Ovary (tissue), 9 donors: ENCODE measurements around the gene OR4K5. TPM values are rescaled to one million over a fixed set of nuclear protein-coding genes. Genes with fewer than 3 reads are reported as not detected.

Experiments
- DNase-seq, 5 donors: peaks; one replicate each; pipeline ENCODE4 v3.0.0-alpha.2; 2019 to 2020
- H3K27ac ChIP-seq, 2 donors: fragments of 200-600 bp; one replicate each; pipeline versions ENCODE4 v1.5.1 to v1.8.0; 2019 to 2022
- H3K27me3 ChIP-seq: fragments of 200-600 bp; one replicate; pipeline ENCODE4 v1.8.0; 2022
- H3K36me3 ChIP-seq: fragments of 200-600 bp; sonication (generic); one replicate; pipeline ENCODE4 v1.5.1; 2019
- H3K4me1 ChIP-seq: one replicate; pipeline ENCODE4 v1.8.1; 2013; ENCODE audit warnings: mild to moderate bottlenecking, moderate library complexity; ENCODE audit not compliant: insufficient read depth
- H3K4me3 ChIP-seq: fragments of 200-600 bp; sonication (generic); one replicate; pipeline ENCODE4 v1.5.1; 2017
- H3K9me3 ChIP-seq, 2 donors: fragments of 200-600 bp in 1 of 2; sonication (generic) in 1 of 2; one replicate each; pipeline versions ENCODE4 v1.5.1 to v1.8.1; 2013 to 2019; ENCODE audit warnings: mild to moderate bottlenecking in 1 of 2, moderate library complexity in 1 of 2
- CTCF ChIP-seq, 3 donors: fragments of 450-650 bp in 2 of 3; fragments of 200-600 bp in 1 of 3; IDR thresholded peaks; one replicate each; pipeline versions ENCODE4 v1.5.1 to v1.8.0; 2016 to 2022; ENCODE audit warnings: antibody characterized with exemption in 3 of 3, mild to moderate bottlenecking in 1 of 3
- EP300 ChIP-seq: sonication (generic); formaldehyde crosslinking; IDR thresholded peaks from one replicate; pipeline ENCODE4 v1.6.1; 2017; ENCODE audit warnings: antibody characterized with exemption
- POLR2A ChIP-seq: fragments of 450-650 bp; IDR thresholded peaks from one replicate; pipeline ENCODE4 v1.6.1; 2017; ENCODE audit warnings: antibody characterized with exemption, mild to moderate bottlenecking, moderate library complexity
- WGBS, 3 donors: extraction: QIAGEN DNeasy Blood & Tissue Kit in 1 of 3; methylation state at CpG; one replicate each; pipeline versions ENCODE4 v1.1.5 to v1.1.7; 2013 to 2017; 5-methylcytosine and 5-hydroxymethylcytosine counted together
- intact Hi-C, 4 donors: fragments of 100-400 bp; cut with DNase I; formaldehyde crosslinking; loops; one replicate each; pipeline versions ENCODE4 v1.11.0 to v1.15.1; 2022 to 2023
- polyA plus RNA-seq, 2 donors: library from polyadenylated mRNA; stranded (reverse); fragments of 200-250 nt in 1 of 2; fragments of 350-450 nt in 1 of 2; fragmentation: Illumina TruSeq in 1 of 2; extraction: RNeasy Lipid Tissue Mini Kit (QIAGEN cat#74804) in 1 of 2; gene quantifications; one replicate each; pipeline ENCODE4 v1.2.3, GENCODE V29; 2013 to 2014
- total RNA-seq, 7 donors: library from RNA; depleted of rRNA in 2 of 7; stranded (reverse); fragments of >200 nt in 2 of 7; fragmentation: NEBNext Ultra II Directional in 3 of 7; extraction: Animal tissue kit (Norgen Biotek cat#: 25700) in 3 of 7; gene quantifications; one replicate each; pipeline versions ENCODE4 v1.1.0 to v1.2.4, GENCODE V29; 2016 to 2023
- donor health status: DM: no; HTN: no; CAD: no; lungs with moderate emphysema.
- donor health status: DM: no; HTN: no; CAD: no.
- donor health status: Bipolar disorder and iron deficiency.
- donor health status: DM: yes; HTN: yes; CAD: no.
- donor health status: DM: no; HTN: no; CAD: no.
- donor health status: DM: yes; HTN: yes; CAD: no.

OR4K5 gene
- total and polyA plus RNA-seq, 9 donors: not detected

GRCh38 chr14:19917243-19917642, 3.2 kb upstream of the OR4K5 start:
- no peak for DNase-seq
- Histone ChIP-seq H3K36me3 (no peaks in the 10 kb centered on the region), H3K4me3 (no peak overlapping the region), H3K4me1 (no peaks in the 10 kb centered on the region), H3K27me3 (no peaks in the 10 kb centered on the region), H3K9me3 (no peaks in the 10 kb centered on the region), H3K27ac (no peak overlapping the region)
- intact Hi-C loops: no loop called here
- no peak for TF ChIP-seq CTCF (IDR thresholded peaks at IDR 0.05)
- WGBS, 3 donors: 49 to 69% (median 66%) methylated on average over 3 of the region's 3 CpGs

- Histone ChIP-seq H3K9me3 (no peaks in the 10 kb centered on the region), H3K4me3 (no peak overlapping the region), H3K36me3 (no peaks in the 10 kb centered on the region), H3K4me1 (no peaks in the 10 kb centered on the region), H3K27me3 (no peaks in the 10 kb centered on the region), H3K27ac (no peak overlapping the region)
- TF ChIP-seq POLR2A (no peak), CTCF (IDR thresholded peaks at IDR 0.05) (no peak), EP300 (no peak)
- intact Hi-C loops: no loop called here
- DNase-seq: no peak
- WGBS, 3 donors: 56 to 72% (median 58%) methylated on average over 1 of the region's 1 CpG
Observed at GRCh38 chr14:19917955-19918518, 2.4 kb upstream of the OR4K5 start.

GRCh38 chr14:19918553-19919264, 1.7 kb upstream of the OR4K5 start:
- DNase-seq: no peak
- intact Hi-C loops: no loop called here
- no peak for TF ChIP-seq CTCF (IDR thresholded peaks at IDR 0.05)
- H3K36me3 ChIP-seq: no peaks in the 10 kb centered on the region
- H3K4me3 ChIP-seq: no peak overlapping the region
- no peaks in the 10 kb centered on the region for H3K9me3 ChIP-seq
- H3K27ac ChIP-seq: no peak overlapping the region
- no peaks in the 10 kb centered on the region for H3K4me1 ChIP-seq
- 42 to 52% (median 45%) methylated on average over 4 of the region's 4 CpGs for WGBS, 3 donors
- no peaks in the 10 kb centered on the region for H3K27me3 ChIP-seq

GRCh38 chr14:19930617-19931016, 10.2 kb downstream of the OR4K5 start, which contains the start of gene OR4K1:
Gene OR4K1, plus strand, starts transcription at chr14:19930917. Its CDS starts 4,750 bp downstream, at chr14:19935667.
- TF ChIP-seq POLR2A (no peak), EP300 (no peak), CTCF (IDR thresholded peaks at IDR 0.05) (no peak)
- Histone ChIP-seq H3K27ac (no peak within 1 kb of the TSS), H3K9me3 (no peaks in the 10 kb centered on the region), H3K27me3 (peaks cover 4% of the 10 kb centered on the region), H3K4me3 (no peak within 1 kb of the TSS), H3K36me3 (no peaks in the 10 kb centered on the region), H3K4me1 (no peaks in the 10 kb centered on the region)
- intact Hi-C loops: no loop called here
- 53 to 61% (median 60%) methylated on average over 3 of the region's 3 CpGs for WGBS, 3 donors
- no peak for DNase-seq
